Ishikawa (cell line): Measurements from ENCODE around the gene HJURP.

Source experiments
- CEBPB ChIP-seq: IDR thresholded peaks from 2 replicates; pipeline ENCODE4 v1.6.1; 2012
- CREB1 ChIP-seq: IDR thresholded peaks from 2 replicates; pipeline ENCODE4 v1.6.1; 2012; ENCODE audit warnings: low read depth
- EGR1 ChIP-seq: IDR thresholded peaks from 2 replicates; pipeline ENCODE4 v1.6.1; 2012
- EP300 ChIP-seq: IDR thresholded peaks from 2 replicates; pipeline ENCODE4 v1.6.1; 2012; ENCODE audit warnings: borderline replicate concordance
- FOXM1 ChIP-seq: IDR thresholded peaks from 2 replicates; pipeline ENCODE4 v1.6.1; 2012; ENCODE audit warnings: low read depth, borderline replicate concordance
- MAX ChIP-seq: IDR thresholded peaks from 2 replicates; pipeline ENCODE4 v1.6.1; 2012
- NFIC ChIP-seq: IDR thresholded peaks from 2 replicates; pipeline ENCODE4 v1.6.1; 2012
- RAD21 ChIP-seq: IDR thresholded peaks from 2 replicates; pipeline ENCODE4 v1.6.1; 2012; ENCODE audit warnings: low read depth
- REST ChIP-seq: IDR thresholded peaks from 2 replicates; pipeline ENCODE4 v1.6.1; 2012; ENCODE audit warnings: low read depth, mild to moderate bottlenecking
- TAF1 ChIP-seq: IDR thresholded peaks from 2 replicates; pipeline ENCODE4 v1.6.1; 2012; ENCODE audit warnings: low read depth, mild to moderate bottlenecking
- TCF12 ChIP-seq: IDR thresholded peaks from 2 replicates; pipeline ENCODE4 v1.6.1; 2012; ENCODE audit warnings: low read depth
- TEAD4 ChIP-seq: IDR thresholded peaks from 2 replicates; pipeline ENCODE4 v1.6.1; 2012
- USF1 ChIP-seq: IDR thresholded peaks from 2 replicates; pipeline ENCODE4 v1.6.1; 2012
- YY1 ChIP-seq: IDR thresholded peaks from 2 replicates; pipeline ENCODE4 v1.6.1; 2012; ENCODE audit warnings: low read depth
- ZBTB7A ChIP-seq: IDR thresholded peaks from 2 replicates; pipeline ENCODE4 v1.6.1; 2012; ENCODE audit warnings: low read depth

HJURP gene

GRCh38 chr2:233844836-233845235, 9.5 kb downstream of the HJURP start:
- no peak for TF ChIP-seq TCF12
- no peak for TF ChIP-seq TAF1
- TF ChIP-seq NFIC = no peak
- TF ChIP-seq CREB1 = no peak
- no peak for TF ChIP-seq CEBPB
- TF ChIP-seq YY1 = no peak
- TF ChIP-seq TEAD4 = no peak
- TF ChIP-seq REST = no peak
- no peak for TF ChIP-seq MAX
- TF ChIP-seq EGR1 = no peak
- no peak for TF ChIP-seq ZBTB7A
- TF ChIP-seq EP300 = no peak
- TF ChIP-seq FOXM1 = no peak

- TF ChIP-seq RAD21 = no peak
- TF ChIP-seq CREB1 = no peak
- no peak for TF ChIP-seq TCF12
- TF ChIP-seq FOXM1 = no peak
- no peak for TF ChIP-seq EGR1
- no peak for TF ChIP-seq ZBTB7A
- no peak for TF ChIP-seq MAX
- no peak for TF ChIP-seq TAF1
- no peak for TF ChIP-seq TEAD4
- TF ChIP-seq CEBPB = no peak
- no peak for TF ChIP-seq NFIC
- TF ChIP-seq USF1 = no peak
- TF ChIP-seq REST = no peak
- TF ChIP-seq EP300 = no peak
- no peak for TF ChIP-seq YY1
Measured at GRCh38 chr2:233844064-233844807, 10.1 kb downstream of the HJURP start.

DNA sequence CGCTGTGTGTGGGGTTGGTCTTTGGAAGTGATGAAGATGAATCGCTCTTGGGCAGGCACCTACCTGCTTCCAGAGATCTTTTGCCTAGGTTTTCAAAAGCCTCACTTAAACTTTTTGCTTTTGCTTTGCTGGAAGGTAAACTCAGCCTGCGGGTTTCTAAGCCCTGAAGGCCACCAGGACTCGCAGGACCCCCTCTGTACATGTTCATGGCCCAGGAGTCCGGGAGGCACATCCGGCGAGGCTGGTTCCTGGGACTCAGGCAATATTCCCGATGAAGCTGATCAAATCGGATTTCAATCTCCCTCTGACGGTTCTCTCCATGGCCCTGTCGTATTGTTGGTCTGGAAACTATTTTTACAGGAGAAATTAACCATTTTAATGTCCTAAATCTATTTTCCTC, 13.2 kb downstream of the HJURP start:
- TF ChIP-seq CREB1 = no peak

DNA sequence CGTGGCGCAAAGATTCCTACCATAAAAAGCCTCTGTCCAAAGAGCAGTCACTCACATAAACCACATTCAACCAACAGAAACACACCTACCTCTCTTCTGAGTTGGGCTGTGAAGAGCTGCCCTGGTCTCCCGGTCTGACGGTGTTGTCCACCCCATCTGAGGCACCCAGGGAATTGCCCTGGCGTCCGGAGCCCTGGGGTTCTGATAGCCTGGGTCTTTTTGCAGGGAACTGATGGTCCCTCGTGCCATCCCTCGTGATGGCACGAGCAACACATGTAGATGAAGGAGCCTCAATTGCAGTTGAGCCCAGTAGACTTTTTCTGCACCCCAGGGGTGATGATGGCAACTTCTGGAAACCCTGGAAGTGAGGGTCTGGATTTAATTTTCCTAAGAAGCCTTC, 13.8 kb downstream of the HJURP start:
- TF ChIP-seq RAD21 (no peak), TCF12 (no peak), REST (no peak), FOXM1 (no peak), EP300 (no peak)

DNA sequence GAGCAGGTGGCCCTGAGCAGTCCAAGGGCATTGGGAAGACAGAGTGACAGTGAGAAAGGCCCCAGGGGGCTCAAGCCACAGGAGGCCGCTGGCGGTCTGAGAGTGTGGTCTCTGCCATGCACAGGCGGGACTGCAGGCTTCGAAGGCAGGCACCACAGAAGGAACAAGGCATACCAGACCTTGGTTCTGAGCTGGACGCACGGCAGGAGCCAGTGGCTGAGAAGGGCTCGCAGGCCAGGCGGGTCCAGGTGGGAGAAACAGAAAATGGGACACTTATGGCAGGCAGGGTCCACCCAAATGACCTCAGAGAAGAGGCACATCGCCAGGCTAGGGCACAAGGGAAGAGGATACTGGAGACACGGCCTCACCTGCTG, 14.9 kb downstream of the HJURP start:
- no peak for TF ChIP-seq EP300
- no peak for TF ChIP-seq YY1
- TF ChIP-seq MAX = no peak
- no peak for TF ChIP-seq RAD21
- no peak for TF ChIP-seq CREB1
- no peak for TF ChIP-seq TAF1
- TF ChIP-seq REST = no peak
